ENCODE measurements around the gene C7orf25.

Gene C7orf25

GRCh38 chr7:42925630-42926029 lies 13.8 kb upstream of the C7orf25 start:
- no peaks in the 10 kb centered on the region for H3K4me1 ChIP-seq (ENCODE audit: control insufficient read depth, insufficient read depth, low read length)
- no peaks in the 10 kb centered on the region for H3K9me3 ChIP-seq (ENCODE audit: control insufficient read depth, low read length)
- H3K9ac ChIP-seq (ENCODE audit: low read length), result no peak overlapping the region
- H3K27me3 ChIP-seq (ENCODE audit: control insufficient read depth, insufficient read depth, low read length), result no peaks in the 10 kb centered on the region
- peaks cover 3% of the 10 kb centered on the region for H3K36me3 ChIP-seq (ENCODE audit: control insufficient read depth, insufficient read depth, low read length)
- no peak overlapping the region for H3K4me3 ChIP-seq (ENCODE audit: low read length)

DNA sequence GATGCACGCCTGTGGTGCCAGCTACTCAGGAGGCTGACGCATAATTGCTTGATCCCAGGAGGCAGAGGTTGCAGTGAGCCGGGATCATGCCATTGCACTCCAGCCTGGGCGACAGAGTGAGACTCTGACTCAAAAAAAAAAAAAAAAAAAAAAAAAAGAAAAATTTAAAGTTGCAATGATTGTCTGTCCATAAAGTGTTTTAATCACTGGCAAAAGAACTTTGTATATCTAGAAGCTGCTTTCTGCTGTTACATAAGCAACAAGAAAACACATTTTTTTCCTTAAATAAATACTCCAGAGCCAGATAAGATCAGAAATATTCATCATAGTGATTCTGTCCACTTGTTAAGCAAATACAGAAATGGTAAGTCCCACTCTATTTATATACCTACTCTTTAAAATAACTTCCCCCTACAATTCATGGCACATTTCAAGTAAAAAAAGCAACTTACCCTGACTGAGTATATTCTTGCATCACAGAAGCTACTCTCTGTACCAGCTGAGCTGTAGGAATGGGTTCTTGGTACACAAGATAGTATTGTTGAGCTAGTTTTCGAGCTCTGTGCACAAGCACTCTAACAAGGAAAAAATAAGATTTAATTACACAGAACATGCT lies 12.5 kb upstream of the C7orf25 start:
- no peak overlapping the region for H3K4me3 ChIP-seq (ENCODE audit: low read length)
- no peaks in the 10 kb centered on the region for H3K9me3 ChIP-seq (ENCODE audit: control insufficient read depth, low read length)
- H3K27me3 ChIP-seq (ENCODE audit: control insufficient read depth, insufficient read depth, low read length), result no peaks in the 10 kb centered on the region
- H3K36me3 ChIP-seq (ENCODE audit: control insufficient read depth, insufficient read depth, low read length), result peaks cover 11% of the 10 kb centered on the region
- H3K9ac ChIP-seq (ENCODE audit: low read length), result no peak overlapping the region
- no peaks in the 10 kb centered on the region for H3K4me1 ChIP-seq (ENCODE audit: control insufficient read depth, insufficient read depth, low read length)

DNA sequence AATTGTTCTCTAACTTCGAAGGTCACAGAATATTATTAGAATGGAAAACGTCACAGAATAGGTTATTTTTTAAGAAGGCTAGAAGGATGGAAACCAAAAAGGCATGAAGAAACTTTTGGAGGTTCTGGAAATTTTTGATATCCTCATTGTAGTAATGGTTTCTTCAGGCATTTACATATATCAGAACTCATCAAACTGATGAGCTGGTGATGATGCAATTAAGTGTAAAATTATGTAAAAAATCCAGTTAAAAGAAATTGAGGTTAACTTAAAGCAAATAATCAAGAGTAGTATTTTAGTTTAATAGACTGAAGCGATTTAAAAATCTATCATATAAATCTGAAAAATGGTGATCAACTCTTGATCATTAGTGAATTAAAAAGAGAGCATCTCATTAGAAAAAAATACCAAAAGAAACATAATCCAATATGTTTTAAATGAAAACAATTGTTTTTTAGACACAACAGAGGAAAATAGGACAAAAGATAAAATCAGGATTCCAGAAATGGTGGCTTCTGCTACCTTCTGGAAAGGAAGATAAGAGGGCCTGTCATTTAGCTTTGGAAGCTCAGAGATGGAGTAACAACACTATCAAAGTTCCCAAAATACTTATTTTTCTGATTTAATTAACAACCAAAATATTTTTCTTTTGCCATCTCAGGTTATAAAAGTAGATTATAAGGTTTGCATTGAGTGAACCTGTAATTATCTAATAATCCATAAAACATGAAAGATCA lies 10.3 kb upstream of the C7orf25 start:
- Histone ChIP-seq H3K36me3 (ENCODE audit: control insufficient read depth, insufficient read depth, low read length) (peaks cover 11% of the 10 kb centered on the region), H3K9me3 (ENCODE audit: control insufficient read depth, low read length) (no peaks in the 10 kb centered on the region), H3K4me3 (ENCODE audit: low read length) (no peak overlapping the region), H3K9ac (ENCODE audit: low read length) (no peak overlapping the region), H3K27me3 (ENCODE audit: control insufficient read depth, insufficient read depth, low read length) (no peaks in the 10 kb centered on the region), H3K4me1 (ENCODE audit: control insufficient read depth, insufficient read depth, low read length) (no peaks in the 10 kb centered on the region)

DNA sequence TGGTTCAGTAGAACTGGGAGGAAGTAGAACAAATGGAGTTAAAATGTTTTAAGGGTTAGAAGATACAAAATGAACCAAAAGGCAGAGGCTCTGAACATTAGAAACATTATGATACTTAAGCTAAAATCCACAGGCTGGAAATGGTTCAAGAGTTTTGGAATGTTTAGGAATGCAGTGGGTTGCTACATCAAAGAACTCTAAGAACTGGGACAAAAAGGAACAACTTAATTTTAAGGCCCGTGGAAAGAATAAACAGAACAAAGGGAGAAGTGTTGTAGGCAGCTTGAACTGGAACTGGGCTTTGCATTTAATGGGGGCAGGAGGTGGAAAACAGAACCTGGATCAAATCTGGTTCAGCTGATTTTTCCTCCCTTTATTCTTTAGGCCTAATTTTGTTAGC lies 3.5 kb upstream of the C7orf25 start:
- no peaks in the 10 kb centered on the region for H3K9me3 ChIP-seq (ENCODE audit: control insufficient read depth, low read length)
- peaks cover 8% of the 10 kb centered on the region for H3K36me3 ChIP-seq (ENCODE audit: control insufficient read depth, insufficient read depth, low read length)
- peaks cover 6% of the 10 kb centered on the region for H3K4me1 ChIP-seq (ENCODE audit: control insufficient read depth, insufficient read depth, low read length)
- no peaks in the 10 kb centered on the region for H3K27me3 ChIP-seq (ENCODE audit: control insufficient read depth, insufficient read depth, low read length)
- no peak overlapping the region for H3K9ac ChIP-seq (ENCODE audit: low read length)
- no peak overlapping the region for H3K4me3 ChIP-seq (ENCODE audit: low read length)

- H3K4me1 ChIP-seq (ENCODE audit: control insufficient read depth, insufficient read depth, low read length), result peaks cover 6% of the 10 kb centered on the region
- peaks cover under 1% of the 10 kb centered on the region for H3K36me3 ChIP-seq (ENCODE audit: control insufficient read depth, insufficient read depth, low read length)
- H3K4me3 ChIP-seq (ENCODE audit: low read length), result no peak overlapping the region
- no peak overlapping the region for H3K9ac ChIP-seq (ENCODE audit: low read length)
- H3K9me3 ChIP-seq (ENCODE audit: control insufficient read depth, low read length), result no peaks in the 10 kb centered on the region
- no peaks in the 10 kb centered on the region for H3K27me3 ChIP-seq (ENCODE audit: control insufficient read depth, insufficient read depth, low read length)
Measured at GRCh38 chr7:42914421-42915045, 2.7 kb upstream of the C7orf25 start.

DNA sequence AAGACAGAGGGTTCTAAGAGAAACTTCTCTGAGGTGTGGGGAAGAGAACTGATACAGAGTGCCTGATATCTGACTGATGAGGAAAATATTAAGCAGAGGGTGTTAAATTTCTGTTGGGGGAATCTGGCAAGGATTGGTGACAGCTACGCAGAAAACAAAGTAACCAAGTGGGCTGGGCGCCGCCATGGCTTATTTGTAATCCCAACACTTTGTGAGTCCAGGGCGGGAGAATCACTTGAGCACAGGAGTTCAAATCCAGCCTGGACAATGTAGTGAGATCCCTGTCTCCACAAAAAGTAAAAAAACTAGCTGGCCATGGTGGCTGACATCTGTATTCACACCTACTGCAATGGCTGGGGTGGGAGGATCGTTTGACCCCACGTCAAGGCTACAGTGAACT lies 2.1 kb upstream of the C7orf25 start:
- Histone ChIP-seq H3K27me3 (ENCODE audit: control insufficient read depth, insufficient read depth, low read length) (no peaks in the 10 kb centered on the region), H3K4me3 (ENCODE audit: low read length) (no peak overlapping the region), H3K9ac (ENCODE audit: low read length) (no peak overlapping the region), H3K36me3 (ENCODE audit: control insufficient read depth, insufficient read depth, low read length) (no peaks in the 10 kb centered on the region), H3K9me3 (ENCODE audit: control insufficient read depth, low read length) (no peaks in the 10 kb centered on the region), H3K4me1 (ENCODE audit: control insufficient read depth, insufficient read depth, low read length) (peaks cover 9% of the 10 kb centered on the region)

DNA sequence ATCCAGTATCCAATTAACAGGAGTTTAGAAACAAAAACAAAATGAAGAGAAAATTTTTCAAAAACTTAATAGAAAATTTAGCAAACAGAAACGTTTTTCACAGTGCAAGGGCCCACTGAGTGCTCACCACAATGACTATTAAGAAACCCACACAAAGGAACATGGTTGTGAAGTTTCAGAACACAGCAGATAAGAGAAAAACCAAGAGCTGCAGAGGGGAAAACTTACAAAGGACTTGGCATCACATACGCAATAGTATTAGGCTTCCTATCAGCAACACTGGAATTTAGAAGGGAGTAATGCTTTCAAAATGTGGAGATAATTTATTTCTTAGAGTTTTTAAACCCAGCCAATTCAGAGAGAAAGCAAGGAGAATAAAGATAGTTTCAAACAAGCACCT lies 1.7 kb upstream of the C7orf25 start:
- no peaks in the 10 kb centered on the region for H3K27me3 ChIP-seq (ENCODE audit: control insufficient read depth, insufficient read depth, low read length)
- H3K4me3 ChIP-seq (ENCODE audit: low read length), result no peak overlapping the region
- no peaks in the 10 kb centered on the region for H3K36me3 ChIP-seq (ENCODE audit: control insufficient read depth, insufficient read depth, low read length)
- H3K9ac ChIP-seq (ENCODE audit: low read length), result no peak overlapping the region
- no peaks in the 10 kb centered on the region for H3K9me3 ChIP-seq (ENCODE audit: control insufficient read depth, low read length)
- peaks cover 10% of the 10 kb centered on the region for H3K4me1 ChIP-seq (ENCODE audit: control insufficient read depth, insufficient read depth, low read length)

DNA sequence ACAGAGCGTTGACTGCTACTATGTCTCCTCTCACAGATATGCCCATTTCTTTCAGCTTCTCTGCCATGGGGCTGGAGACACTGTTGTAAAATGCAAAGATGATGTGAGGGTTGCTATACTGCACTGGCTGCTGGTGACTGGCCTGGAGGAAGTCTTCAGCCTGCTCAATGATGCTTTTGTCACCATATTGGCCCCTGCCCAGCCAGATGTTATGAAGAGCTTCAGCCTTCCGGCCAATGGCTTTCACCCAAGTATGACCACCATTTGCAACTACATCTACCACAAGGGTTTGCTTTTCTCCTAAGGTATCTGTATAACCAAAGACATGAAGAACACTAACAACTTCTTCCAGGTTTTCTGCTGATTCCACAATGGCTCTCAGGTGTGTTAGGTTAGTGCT lies 1.6 kb downstream of the C7orf25 start:
- Histone ChIP-seq H3K9ac (ENCODE audit: low read length) (no peak overlapping the region), H3K27me3 (ENCODE audit: control insufficient read depth, insufficient read depth, low read length) (no peaks in the 10 kb centered on the region), H3K9me3 (ENCODE audit: control insufficient read depth, low read length) (no peaks in the 10 kb centered on the region), H3K36me3 (ENCODE audit: control insufficient read depth, insufficient read depth, low read length) (no peaks in the 10 kb centered on the region), H3K4me3 (ENCODE audit: low read length) (no peak overlapping the region), H3K4me1 (ENCODE audit: control insufficient read depth, insufficient read depth, low read length) (peaks cover 14% of the 10 kb centered on the region)

GRCh38 chr7:42907316-42907715 lies 4.6 kb downstream of the C7orf25 start:
- Histone ChIP-seq H3K9me3 (ENCODE audit: control insufficient read depth, low read length) (no peaks in the 10 kb centered on the region), H3K4me3 (ENCODE audit: low read length) (no peak overlapping the region), H3K4me1 (ENCODE audit: control insufficient read depth, insufficient read depth, low read length) (peaks cover 14% of the 10 kb centered on the region), H3K9ac (ENCODE audit: low read length) (no peak overlapping the region), H3K27me3 (ENCODE audit: control insufficient read depth, insufficient read depth, low read length) (no peaks in the 10 kb centered on the region), H3K36me3 (ENCODE audit: control insufficient read depth, insufficient read depth, low read length) (no peaks in the 10 kb centered on the region)

- Histone ChIP-seq H3K4me3 (ENCODE audit: low read length) (no peak overlapping the region), H3K9me3 (ENCODE audit: control insufficient read depth, low read length) (no peaks in the 10 kb centered on the region), H3K4me1 (ENCODE audit: control insufficient read depth, insufficient read depth, low read length) (peaks cover 14% of the 10 kb centered on the region), H3K27me3 (ENCODE audit: control insufficient read depth, insufficient read depth, low read length) (no peaks in the 10 kb centered on the region), H3K36me3 (ENCODE audit: control insufficient read depth, insufficient read depth, low read length) (no peaks in the 10 kb centered on the region), H3K9ac (ENCODE audit: low read length) (no peak overlapping the region)
Measured at GRCh38 chr7:42906181-42906580, 5.7 kb downstream of the C7orf25 start.

DNA sequence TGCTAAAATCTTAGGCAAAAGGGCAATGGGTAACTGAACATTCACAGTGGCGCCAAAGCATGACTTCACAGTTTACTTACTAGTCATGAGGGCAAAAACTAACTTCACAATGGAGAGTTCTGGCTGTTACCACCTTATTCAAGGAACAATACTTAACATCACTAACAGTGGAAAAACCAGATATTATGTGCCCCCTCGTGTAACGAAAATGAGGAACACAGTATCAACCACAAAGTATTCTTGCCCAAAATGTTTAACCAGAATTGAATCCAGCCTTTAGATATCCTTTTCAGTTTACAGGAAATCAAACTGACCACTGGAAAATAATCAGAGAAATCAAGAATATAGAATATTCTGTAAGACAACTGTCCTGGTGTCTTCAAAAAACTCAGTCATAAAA lies 9.5 kb downstream of the C7orf25 start:
- H3K27me3 ChIP-seq (ENCODE audit: control insufficient read depth, insufficient read depth, low read length), result no peaks in the 10 kb centered on the region
- no peak overlapping the region for H3K4me3 ChIP-seq (ENCODE audit: low read length)
- no peaks in the 10 kb centered on the region for H3K36me3 ChIP-seq (ENCODE audit: control insufficient read depth, insufficient read depth, low read length)
- no peaks in the 10 kb centered on the region for H3K4me1 ChIP-seq (ENCODE audit: control insufficient read depth, insufficient read depth, low read length)
- no peak overlapping the region for H3K9ac ChIP-seq (ENCODE audit: low read length)
- H3K9me3 ChIP-seq (ENCODE audit: control insufficient read depth, low read length), result no peaks in the 10 kb centered on the region

DNA sequence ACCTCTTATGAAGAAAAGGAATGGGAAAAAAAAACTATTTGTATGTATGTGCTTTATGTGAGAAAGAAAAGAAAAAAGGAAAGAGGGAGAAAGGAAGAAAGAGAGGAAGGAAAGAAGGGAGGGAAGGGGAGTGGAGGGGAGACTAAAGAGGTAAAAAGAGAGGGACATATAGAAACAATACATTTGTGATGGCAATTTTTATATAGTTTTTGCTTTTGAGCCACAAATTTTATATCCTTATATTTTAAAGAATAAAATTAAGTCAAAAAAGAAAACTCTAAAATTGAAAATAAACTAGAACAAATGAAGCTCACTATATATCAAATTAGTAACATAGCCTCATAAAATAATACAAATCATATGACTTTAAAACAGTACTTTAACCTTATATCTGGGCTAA lies 11.0 kb downstream of the C7orf25 start:
- Histone ChIP-seq H3K27me3 (ENCODE audit: control insufficient read depth, insufficient read depth, low read length) (no peaks in the 10 kb centered on the region), H3K4me1 (ENCODE audit: control insufficient read depth, insufficient read depth, low read length) (no peaks in the 10 kb centered on the region), H3K4me3 (ENCODE audit: low read length) (no peak overlapping the region), H3K9me3 (ENCODE audit: control insufficient read depth, low read length) (no peaks in the 10 kb centered on the region), H3K36me3 (ENCODE audit: control insufficient read depth, insufficient read depth, low read length) (no peaks in the 10 kb centered on the region), H3K9ac (ENCODE audit: low read length) (no peak overlapping the region)
